Muscle of leg (tissue), 11 donors: Measurements from ENCODE around the gene IL3RA. TPM values are rescaled to one million over a fixed set of nuclear protein-coding genes. Genes with fewer than 3 reads are reported as not detected.
"Not testable (repeated sequence)": the region's sequence is repeated elsewhere in the genome, so short reads cannot be mapped to it uniquely, and the experiment has no call there.

Source experiments
- DNase-seq: peaks from one replicate; pipeline ENCODE4 v3.0.0; 2013
- H3K27ac ChIP-seq: one replicate; pipeline ENCODE4 v1.5.1; 2013; ENCODE audit warnings: mild to moderate bottlenecking, low read length, control low read depth
- H3K27me3 ChIP-seq: one replicate; pipeline ENCODE4 v1.6.1; 2013; ENCODE audit warnings: low read length; ENCODE audit not compliant: control insufficient read depth, insufficient read depth
- H3K36me3 ChIP-seq: one replicate; pipeline ENCODE4 v1.6.1; 2013; ENCODE audit warnings: low read length; ENCODE audit not compliant: control insufficient read depth, insufficient read depth
- H3K4me1 ChIP-seq: one replicate; pipeline ENCODE4 v1.6.1; 2013; ENCODE audit warnings: low read length; ENCODE audit not compliant: control insufficient read depth, insufficient read depth
- H3K4me3 ChIP-seq: one replicate; pipeline ENCODE4 v1.5.1; 2013; ENCODE audit warnings: low read length, control low read depth
- H3K9me3 ChIP-seq: replicated peaks from 2 replicates; pipeline ENCODE4 v1.6.1; 2013; ENCODE audit warnings: low read depth, low read length; ENCODE audit not compliant: control insufficient read depth
- WGBS: methylation state at CpG from one replicate; pipeline ENCODE4 v1.1.5; 2013; ENCODE audit warnings: missing lambda C conversion rate; ENCODE audit not compliant: insufficient coverage; 5-methylcytosine and 5-hydroxymethylcytosine counted together
- polyA plus RNA-seq, 8 donors: library from polyadenylated mRNA; unstranded; fragments of 120-200 nt; gene quantifications; one replicate each; pipeline versions ENCODE4 v1.2.1 to v1.2.3, GENCODE V29; 2013; ENCODE audit warnings: inconsistent platforms in 1 of 8, low replicate concordance in 1 of 8; ENCODE audit not compliant: insufficient read length in 8 of 8, insufficient read depth in 1 of 8
- total RNA-seq: library from RNA; stranded (reverse); fragments of 120-200 nt; gene quantifications from one replicate; pipeline ENCODE4 v1.2.4, GENCODE V29; 2013

IL3RA gene
- total and polyA plus RNA-seq, 9 donors: 7.8 to 24.7 (median 19.0) TPM

- H3K4me3 ChIP-seq: no peak overlapping the region
- no peak overlapping the region for H3K27ac ChIP-seq
- peaks cover 39% of the 10 kb centered on the region for H3K36me3 ChIP-seq
- no peak for DNase-seq
- no peaks in the 10 kb centered on the region for H3K4me1 ChIP-seq
- H3K9me3 ChIP-seq: peaks cover 34% of the 10 kb centered on the region
- peaks cover 2% of the 10 kb centered on the region for H3K27me3 ChIP-seq
- 100% methylated on average over 1 of the region's 4 CpGs for WGBS
Measured at GRCh38 chrX:1422135-1422465, 85.5 kb downstream of the IL3RA start.

- peaks cover 45% of the 10 kb centered on the region for H3K36me3 ChIP-seq
- 100% methylated on average over 1 of the region's 2 CpGs for WGBS
Measured at GRCh38 chrX:1423215-1423614, 86.6 kb downstream of the IL3RA start.

GRCh38 chrX:1424147-1424851 lies 87.7 kb downstream of the IL3RA start:
- Histone ChIP-seq H3K27ac (no peak overlapping the region), H3K4me3 (no peak overlapping the region), H3K9me3 (peaks cover 30% of the 10 kb centered on the region), H3K4me1 (no peaks in the 10 kb centered on the region), H3K27me3 (peaks cover 2% of the 10 kb centered on the region), H3K36me3 (peaks cover 38% of the 10 kb centered on the region)
- no peak for DNase-seq
- WGBS: 98% methylated on average over 9 of the region's 9 CpGs

More at GRCh38 chrX:1423215-1423614, 86.6 kb downstream of the IL3RA start:
- peaks cover 35% of the 10 kb centered on the region for H3K9me3 ChIP-seq
- H3K4me1 ChIP-seq: no peaks in the 10 kb centered on the region
- no peak for DNase-seq
- H3K27me3 ChIP-seq: peaks cover 2% of the 10 kb centered on the region
- no peak overlapping the region for H3K4me3 ChIP-seq
- no peak overlapping the region for H3K27ac ChIP-seq

GRCh38 chrX:1425381-1425780 lies 88.8 kb downstream of the IL3RA start:
- peaks cover 2% of the 10 kb centered on the region for H3K27me3 ChIP-seq
- no peak overlapping the region for H3K4me3 ChIP-seq
- peaks cover 30% of the 10 kb centered on the region for H3K9me3 ChIP-seq
- WGBS: 98% methylated on average over 8 of the region's 10 CpGs
- no peaks in the 10 kb centered on the region for H3K4me1 ChIP-seq
- peaks cover 36% of the 10 kb centered on the region for H3K36me3 ChIP-seq
- no peak overlapping the region for H3K27ac ChIP-seq
- DNase-seq: no peak

GRCh38 chrX:1426321-1426720 lies 89.7 kb downstream of the IL3RA start:
- Histone ChIP-seq H3K36me3 (peaks cover 31% of the 10 kb centered on the region), H3K9me3 (peaks cover 28% of the 10 kb centered on the region)
- not testable (repeated sequence) for H3K4me1 ChIP-seq, DNase-seq, H3K27ac ChIP-seq, H3K4me3 ChIP-seq, H3K27me3 ChIP-seq
- 91% methylated on average over 10 of the region's 16 CpGs for whole genome bisulfite sequencing

GRCh38 chrX:1427756-1428155 lies 91.2 kb downstream of the IL3RA start:
- Histone ChIP-seq H3K4me1 (no peaks in the 10 kb centered on the region), H3K9me3 (peaks cover 14% of the 10 kb centered on the region), H3K36me3 (peaks cover 27% of the 10 kb centered on the region), H3K27me3 (no peaks in the 10 kb centered on the region), H3K4me3 (no peak overlapping the region), H3K27ac (no peak overlapping the region)
- 98% methylated on average over 32 of the region's 32 CpGs for WGBS
- no peak for DNase-seq

GRCh38 chrX:1430451-1430850 lies 93.9 kb downstream of the IL3RA start:
- no peak for DNase-seq
- H3K9me3 ChIP-seq: peaks cover 3% of the 10 kb centered on the region
- H3K4me1 ChIP-seq: no peaks in the 10 kb centered on the region
- H3K36me3 ChIP-seq: peaks cover 28% of the 10 kb centered on the region
- H3K27me3 ChIP-seq: no peaks in the 10 kb centered on the region
- H3K4me3 ChIP-seq: no peak overlapping the region
- no CpG with 5 or more reads among the region's 10 CpGs for WGBS
- no peak overlapping the region for H3K27ac ChIP-seq

Other genes starting within 250 kb of the IL3RA start
- gene CRLF2, start 124.1 kb upstream of the IL3RA start, total RNA-seq: not detected
- gene CRLF2, start 124.1 kb upstream of the IL3RA start, polyA plus RNA-seq: under 1 TPM in 3 of 8 donors, not detected in 5; 0.10 to 0.21 (median 0.13) TPM
- 3.9 TPM for gene CSF2RA, start 68.0 kb upstream of the IL3RA start, total RNA-seq
- gene CSF2RA, start 68.0 kb upstream of the IL3RA start, polyA plus RNA-seq: 1 to 10 TPM; 3.5 to 5.7 (median 3.8) TPM
- gene SLC25A6, start 55.3 kb downstream of the IL3RA start, total RNA-seq: 137 TPM
- 100 to 1,000 TPM; 513 to 720 (median 654) TPM for gene SLC25A6, start 55.3 kb downstream of the IL3RA start, polyA plus RNA-seq
- 9.4 TPM for gene ASMTL, start 116.1 kb downstream of the IL3RA start, total RNA-seq
- 10 to 100 TPM; 21.4 to 32.5 (median 27.3) TPM for gene ASMTL, start 116.1 kb downstream of the IL3RA start, polyA plus RNA-seq
- gene P2RY8, start 200.4 kb downstream of the IL3RA start, total RNA-seq: 0.58 TPM
- 1 to 10 TPM in 5 of 8 donors, under 1 TPM in 3; 0.83 to 1.4 (median 1.1) TPM for gene P2RY8, start 200.4 kb downstream of the IL3RA start, polyA plus RNA-seq